Psoas muscle (tissue), 8 donors: Measurements from ENCODE around the gene PPP6R3. TPM values are rescaled to one million over a fixed set of nuclear protein-coding genes. Genes with fewer than 3 reads are reported as not detected.

ENCODE experiments used
- ATAC-seq, 4 donors: fragments of 200-7000 bp; cut with Tn5 transposase; one replicate each; pipeline ENCODE4 v1.9.1; 2020; ENCODE audit warnings: moderate library complexity in 3 of 4, mild to moderate bottlenecking in 2 of 4
- DNase-seq, 2 donors: peaks; one replicate each; pipeline ENCODE4 v3.0.0-alpha.2; 2020
- H3K27ac ChIP-seq: fragments of 200-600 bp; one replicate; pipeline ENCODE4 v1.8.0; 2022
- H3K27me3 ChIP-seq, 3 donors: fragments of 200-600 bp in 1 of 3; one replicate each; pipeline versions ENCODE4 v1.6.1 to v1.8.0; 2013 to 2022; ENCODE audit warnings: low read length in 2 of 3, mild to moderate bottlenecking in 2 of 3, moderate library complexity in 1 of 3; ENCODE audit not compliant: insufficient read depth in 3 of 3
- H3K36me3 ChIP-seq, 2 donors: fragments of 200-600 bp in 1 of 2; one replicate each; pipeline versions ENCODE4 v1.6.1 to v1.8.0; 2013 to 2022; ENCODE audit warnings: low read depth in 1 of 2, mild to moderate bottlenecking in 1 of 2, moderate library complexity in 1 of 2; ENCODE audit not compliant: insufficient read depth in 1 of 2
- H3K4me1 ChIP-seq: fragments of 200-600 bp; one replicate; pipeline ENCODE4 v1.8.0; 2022
- H3K4me3 ChIP-seq: fragments of 200-600 bp; one replicate; pipeline ENCODE4 v1.8.0; 2022; ENCODE audit warnings: mild to moderate bottlenecking
- H3K9me3 ChIP-seq: fragments of 200-600 bp; one replicate; pipeline ENCODE4 v1.8.0; 2022
- CTCF ChIP-seq: fragments of 200-600 bp; IDR thresholded peaks from one replicate; pipeline ENCODE4 v1.8.0; 2022; ENCODE audit warnings: antibody characterized with exemption
- WGBS, 3 donors: extraction: QIAGEN DNeasy Blood & Tissue Kit; methylation state at CpG; one replicate each; pipeline versions ENCODE4 v1.1.6 to v1.1.7; 2013; 5-methylcytosine and 5-hydroxymethylcytosine counted together
- intact Hi-C, 2 donors: fragments of 100-400 bp; cut with DNase I; formaldehyde crosslinking; loops; one replicate each; pipeline versions ENCODE4 v1.11.0 to v1.14.2; 2022
- polyA plus RNA-seq, 3 donors: library from polyadenylated mRNA; stranded (reverse); fragments of 200-250 nt; gene quantifications; one replicate each; pipeline ENCODE4 v1.2.3, GENCODE V29; 2013
- total RNA-seq, 4 donors: library from RNA; stranded (reverse); fragmentation: NEBNext Ultra II Directional in 2 of 4; extraction: Animal tissue kit (Norgen Biotek cat#: 25700) in 2 of 4; gene quantifications; one replicate each; pipeline versions ENCODE4 v1.2.1 to v1.2.4, GENCODE V29; 2021 to 2023
- donor health status: healthy with polysubstance abuse.
- donor health status: DM: no; HTN: no; CAD: no; lungs with moderate emphysema.
- donor health status: Bipolar disorder and iron deficiency.
- donor health status: healthy.
- donor health status: DM: yes; HTN: yes; CAD: no.
- donor health status: DM: no; HTN: no; CAD: no.
- donor health status: DM: no; HTN: no; CAD: no.
- donor health status: DM: yes; HTN: yes; CAD: no.

PPP6R3 gene
- total and polyA plus RNA-seq, 7 donors: 19.7 to 102 (median 58.8) TPM

GRCh38 chr11:68575025-68575665 is 114.6 kb downstream of the PPP6R3 start:
- no peaks in the 10 kb centered on the region for H3K27me3 ChIP-seq
- peaks cover 18 to 98% of the 10 kb centered on the region in 2 donors for H3K36me3 ChIP-seq
- no peak overlapping the region for H3K4me3 ChIP-seq
- no peak for ATAC-seq
- H3K9me3 ChIP-seq: no peaks in the 10 kb centered on the region
- intact Hi-C loops: loop anchor here (2.0 to 5.0 kb wide), 2 partner anchors 66 to 108 kb away; no protein-coding TSS in a partner anchor
- H3K27ac ChIP-seq: peak overlapping the region; percentile 24
- H3K4me1 ChIP-seq: peaks cover 62% of the 10 kb centered on the region
- no peak for DNase-seq
- WGBS, 3 donors: 57 to 74% (median 60%) methylated on average over 4 of the region's 4 CpGs
- TF ChIP-seq CTCF: no peak

GRCh38 chr11:68579455-68579854 is 118.9 kb downstream of the PPP6R3 start:
- TF ChIP-seq CTCF: no peak
- Histone ChIP-seq H3K4me1 (peaks cover 79% of the 10 kb centered on the region), H3K27me3 (no peaks in the 10 kb centered on the region), H3K9me3 (no peaks in the 10 kb centered on the region), H3K36me3 (peaks cover 10 to 73% of the 10 kb centered on the region in 2 donors), H3K4me3 (no peak overlapping the region), H3K27ac (peak overlapping the region; percentile 89)
- intact Hi-C loops: loop anchor here in 1 of 2 donors (5.0 kb wide), 1 partner anchor 112 kb away; no protein-coding TSS in a partner anchor
- WGBS, 3 donors: 91 to 92% (median 91%) methylated on average over 5 of the region's 5 CpGs
- DNase-seq (no peak), ATAC-seq (no peak)

GRCh38 chr11:68581439-68581838 is 120.9 kb downstream of the PPP6R3 start:
- H3K36me3 ChIP-seq: peaks cover 10 to 73% of the 10 kb centered on the region in 2 donors
- no peak for TF ChIP-seq CTCF
- intact Hi-C loops: loop anchor here in 1 of 2 donors (5.0 kb wide), 1 partner anchor 119 kb away; the partner anchor contains the start of gene PPP6R3
- H3K27ac ChIP-seq: peak overlapping the region; percentile 89
- 40 to 59% (median 51%) methylated on average over 4 of the region's 4 CpGs for WGBS, 3 donors
- H3K27me3 ChIP-seq: no peaks in the 10 kb centered on the region
- H3K9me3 ChIP-seq: no peaks in the 10 kb centered on the region
- peak; percentile 82 to 88 (median 88) for ATAC-seq
- peaks cover 72% of the 10 kb centered on the region for H3K4me1 ChIP-seq
- peak overlapping the region; percentile 43 for H3K4me3 ChIP-seq
- DNase-seq: peak; percentile 29 to 76

GRCh38 chr11:68581901-68582300 is 121.3 kb downstream of the PPP6R3 start:
- peak overlapping the region; percentile 89 for H3K27ac ChIP-seq
- intact Hi-C loops: loop anchor here in 1 of 2 donors (5.0 kb wide), 1 partner anchor 120 kb away; the partner anchor contains the start of gene PPP6R3

More at GRCh38 chr11:68581901-68582300, 121.3 kb downstream of the PPP6R3 start:
- Histone ChIP-seq H3K36me3 (peaks cover 10 to 73% of the 10 kb centered on the region in 2 donors), H3K4me1 (peaks cover 67% of the 10 kb centered on the region), H3K9me3 (no peaks in the 10 kb centered on the region), H3K27me3 (no peaks in the 10 kb centered on the region), H3K4me3 (peak overlapping the region; percentile 43)
- 47 to 78% (median 61%) methylated on average over 3 of the region's 3 CpGs for WGBS, 3 donors
- ATAC-seq (peak in 3 of 4 donors; percentile 8 to 13 (median 9)), DNase-seq (no peak)
- TF ChIP-seq CTCF: no peak
